AG09309 (cell line): ENCODE measurements around the gene APOL5.

Experiments
- DNase-seq: peaks from one replicate; pipeline ENCODE4 v3.0.0-alpha.2; 2010; ENCODE audit warnings: low read depth
- H3K4me3 ChIP-seq: 2 replicates; pipeline ENCODE4 v1.5.1; 2011; ENCODE audit warnings: mild to moderate bottlenecking, low read depth, low read length, moderate library complexity; ENCODE audit not compliant: control insufficient read depth
- TF ChIP-seq, protein P1 (sequence below): IDR thresholded peaks from 2 replicates; pipeline ENCODE4 v1.5.1; 2011; ENCODE audit warnings: mild to moderate bottlenecking, low read depth, low read length, inconsistent platforms; ENCODE audit not compliant: insufficient read depth, control insufficient read depth; ENCODE audit errors: missing control alignments

Gene APOL5

DNA sequence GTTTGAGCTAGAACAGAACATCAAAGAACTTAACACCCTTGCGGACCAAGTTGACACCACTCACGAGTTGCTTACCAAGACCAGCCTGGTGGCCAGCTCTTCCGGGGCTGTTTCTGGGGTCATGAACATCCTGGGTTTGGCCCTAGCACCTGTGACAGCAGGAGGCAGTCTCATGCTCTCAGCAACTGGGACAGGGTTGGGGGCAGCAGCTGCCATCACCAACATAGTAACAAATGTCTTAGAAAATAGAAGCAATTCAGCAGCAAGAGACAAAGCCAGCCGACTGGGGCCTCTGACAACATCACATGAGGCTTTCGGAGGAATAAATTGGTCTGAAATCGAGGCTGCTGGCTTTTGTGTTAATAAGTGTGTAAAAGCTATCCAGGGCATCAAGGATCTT is 8.7 kb downstream of the APOL5 start:
- TF ChIP-seq, protein P1, sequence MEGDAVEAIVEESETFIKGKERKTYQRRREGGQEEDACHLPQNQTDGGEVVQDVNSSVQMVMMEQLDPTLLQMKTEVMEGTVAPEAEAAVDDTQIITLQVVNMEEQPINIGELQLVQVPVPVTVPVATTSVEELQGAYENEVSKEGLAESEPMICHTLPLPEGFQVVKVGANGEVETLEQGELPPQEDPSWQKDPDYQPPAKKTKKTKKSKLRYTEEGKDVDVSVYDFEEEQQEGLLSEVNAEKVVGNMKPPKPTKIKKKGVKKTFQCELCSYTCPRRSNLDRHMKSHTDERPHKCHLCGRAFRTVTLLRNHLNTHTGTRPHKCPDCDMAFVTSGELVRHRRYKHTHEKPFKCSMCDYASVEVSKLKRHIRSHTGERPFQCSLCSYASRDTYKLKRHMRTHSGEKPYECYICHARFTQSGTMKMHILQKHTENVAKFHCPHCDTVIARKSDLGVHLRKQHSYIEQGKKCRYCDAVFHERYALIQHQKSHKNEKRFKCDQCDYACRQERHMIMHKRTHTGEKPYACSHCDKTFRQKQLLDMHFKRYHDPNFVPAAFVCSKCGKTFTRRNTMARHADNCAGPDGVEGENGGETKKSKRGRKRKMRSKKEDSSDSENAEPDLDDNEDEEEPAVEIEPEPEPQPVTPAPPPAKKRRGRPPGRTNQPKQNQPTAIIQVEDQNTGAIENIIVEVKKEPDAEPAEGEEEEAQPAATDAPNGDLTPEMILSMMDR = no peak
- DNase-seq = no peak
- no peak overlapping the region for H3K4me3 ChIP-seq

GRCh38 chr22:35726933-35727332 is 9.3 kb downstream of the APOL5 start:
- DNase-seq = no peak
- TF ChIP-seq, protein P1 = no peak
- no peak overlapping the region for H3K4me3 ChIP-seq

DNA sequence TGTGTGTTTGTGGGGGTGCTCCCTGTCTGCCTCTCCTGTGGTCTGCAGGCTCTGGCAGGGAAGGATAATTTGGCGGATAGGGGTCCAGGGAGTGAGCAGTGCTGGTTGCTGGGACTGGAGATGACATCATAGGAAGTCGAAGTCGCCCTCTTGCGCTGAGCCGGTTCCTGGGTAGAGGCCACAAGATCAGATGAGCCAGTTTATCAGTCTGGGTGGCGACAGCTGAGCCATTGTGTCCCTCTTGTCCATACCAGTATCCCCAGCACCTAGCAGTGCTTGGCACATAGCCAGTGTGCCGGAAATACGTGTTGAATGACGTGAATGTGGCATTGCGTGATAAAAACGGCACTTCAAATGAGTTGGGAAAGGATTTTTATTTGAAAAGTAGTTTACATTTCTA is 9.8 kb downstream of the APOL5 start:
- no peak overlapping the region for H3K4me3 ChIP-seq
- TF ChIP-seq, protein P1 = no peak
- no peak for DNase-seq

DNA sequence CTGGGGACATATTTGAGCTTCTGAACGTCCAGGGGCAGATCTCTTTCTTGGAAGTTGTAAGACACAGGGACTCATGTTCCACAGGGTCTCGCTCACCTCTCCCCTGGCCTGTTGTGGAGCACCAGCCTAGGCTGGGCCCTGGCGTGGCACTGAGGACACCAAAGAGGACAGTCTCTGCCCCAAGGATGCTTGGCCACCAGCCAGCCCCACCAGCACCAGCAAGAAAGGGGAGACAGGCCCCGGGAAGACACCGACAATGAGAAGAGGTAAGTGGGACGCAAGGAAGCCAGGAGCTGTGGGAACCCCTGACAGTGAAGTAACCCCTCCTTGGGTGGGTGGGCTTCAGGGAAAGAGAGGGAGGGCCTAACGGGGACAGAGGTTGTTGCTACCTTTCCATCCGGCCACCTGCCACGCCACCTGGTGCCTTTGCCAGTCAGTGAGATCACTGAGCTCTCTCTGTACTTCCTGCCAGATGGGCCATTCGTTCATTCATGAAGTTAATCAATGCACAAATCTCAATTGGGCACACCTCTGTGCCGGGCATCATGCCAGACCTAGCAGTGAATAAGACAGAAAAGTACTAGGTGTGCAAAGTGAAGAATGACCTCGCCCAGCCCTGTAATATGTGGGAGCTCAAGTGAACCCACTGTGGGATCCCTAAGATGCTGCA is 11.1 kb downstream of the APOL5 start:
- DNase-seq = no peak
- H3K4me3 ChIP-seq = no peak overlapping the region
- TF ChIP-seq, protein P1 = no peak

DNA sequence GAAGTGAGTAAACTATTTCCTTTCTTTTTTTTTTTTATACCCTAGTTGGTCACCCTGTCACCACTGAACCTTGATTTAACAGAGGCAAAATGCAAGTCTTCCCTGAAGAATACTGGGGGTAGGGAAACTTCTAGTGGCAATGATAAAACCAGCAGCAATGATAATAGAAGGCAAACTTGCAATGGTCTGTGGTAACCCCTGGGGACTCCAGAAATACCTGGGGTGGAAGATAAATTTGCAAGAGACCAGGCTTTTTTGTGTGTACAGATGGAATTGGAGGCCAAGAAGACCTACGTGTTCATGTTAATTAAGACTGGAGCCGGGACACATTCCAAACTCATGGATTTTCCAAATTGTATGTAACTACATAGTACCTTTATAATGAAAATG is 11.6 kb downstream of the APOL5 start:
- TF ChIP-seq, protein P1 = no peak
- no peak for DNase-seq
- H3K4me3 ChIP-seq = no peak overlapping the region

DNA sequence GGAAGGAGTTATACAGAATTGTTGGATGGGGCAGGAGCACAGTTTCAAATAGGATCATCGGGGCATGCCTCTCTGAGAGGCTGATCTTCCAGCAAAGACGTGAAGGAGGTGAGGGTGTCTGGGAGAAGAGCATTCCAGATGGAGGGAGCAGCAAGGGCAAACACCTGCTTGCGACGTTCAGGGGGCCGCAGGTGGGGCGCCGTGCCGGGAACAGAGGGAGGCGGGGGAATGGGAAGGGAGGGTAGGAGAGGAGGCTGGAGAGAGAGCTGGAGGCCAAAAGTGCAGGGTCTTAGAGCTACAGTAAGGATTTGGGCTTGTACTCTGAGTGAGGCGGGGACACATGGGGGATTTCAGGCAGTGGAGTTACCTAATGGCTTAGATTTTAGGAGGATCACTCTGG is 13.6 kb downstream of the APOL5 start:
- TF ChIP-seq, protein P1 = no peak
- no peak for DNase-seq

More for the DNA sequence above, 13.6 kb downstream of the APOL5 start:
- H3K4me3 ChIP-seq = no peak overlapping the region
